SW480 (cell line): ENCODE data around the gene RBBP9.
"Not testable (repeated sequence)": the region's sequence is repeated elsewhere in the genome, so short reads cannot be mapped to it uniquely, and the experiment has no call there.

ENCODE experiments used
- DNase-seq: peaks from one replicate; pipeline ENCODE4 v3.0.0-alpha.2; 2016; ENCODE audit warnings: low spot score

RBBP9 gene

DNA sequence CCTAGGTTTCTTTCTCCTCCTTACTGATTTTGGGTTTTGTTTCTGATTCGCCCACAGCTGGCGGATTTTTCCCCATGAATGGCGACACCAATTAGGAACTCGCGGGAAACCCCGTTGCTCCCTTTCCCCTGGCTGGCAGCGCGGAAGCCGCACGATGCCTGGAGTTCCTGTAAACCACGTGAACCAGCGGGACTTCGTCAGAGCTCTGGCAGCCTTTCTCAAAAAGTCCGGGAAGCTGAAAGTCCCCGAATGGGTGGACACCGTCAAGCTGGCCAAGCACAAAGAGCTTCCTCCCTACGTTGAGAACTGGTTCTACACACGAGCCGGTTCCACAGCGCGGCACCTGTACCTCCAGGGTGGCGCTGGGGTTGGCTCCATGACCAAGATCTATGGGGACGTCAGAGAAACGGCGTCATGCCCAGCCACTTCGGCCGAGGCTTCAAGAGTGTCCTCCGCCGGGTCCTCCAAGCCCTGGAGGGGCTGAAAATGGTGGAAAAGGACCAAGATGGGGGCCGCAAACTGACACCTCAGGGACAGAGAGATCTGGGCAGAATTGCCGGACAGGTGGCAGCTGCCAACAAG, 7.5 kb upstream of the RBBP9 start:
- no peak for DNase-seq

DNA sequence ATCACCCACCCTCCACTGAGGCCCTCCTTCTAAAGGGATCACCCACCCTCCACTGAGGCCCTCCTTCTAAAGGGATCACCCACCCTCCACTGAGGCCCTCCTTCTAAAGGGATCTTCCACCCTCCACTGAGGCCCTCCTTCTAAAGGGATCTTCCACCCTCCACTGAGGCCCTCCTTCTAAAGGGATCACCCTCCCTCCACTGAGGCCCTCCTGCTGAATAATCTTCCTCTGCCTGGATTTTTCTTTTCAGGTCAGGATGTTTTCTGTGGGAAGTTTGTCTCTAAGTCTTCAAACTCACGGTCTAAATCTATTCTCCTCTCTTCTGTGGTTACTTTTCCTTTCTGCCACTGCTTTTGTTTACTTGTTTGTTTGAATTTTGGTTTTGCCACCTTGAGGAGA, 4.6 kb upstream of the RBBP9 start:
- DNase-seq = not testable (repeated sequence)

DNA sequence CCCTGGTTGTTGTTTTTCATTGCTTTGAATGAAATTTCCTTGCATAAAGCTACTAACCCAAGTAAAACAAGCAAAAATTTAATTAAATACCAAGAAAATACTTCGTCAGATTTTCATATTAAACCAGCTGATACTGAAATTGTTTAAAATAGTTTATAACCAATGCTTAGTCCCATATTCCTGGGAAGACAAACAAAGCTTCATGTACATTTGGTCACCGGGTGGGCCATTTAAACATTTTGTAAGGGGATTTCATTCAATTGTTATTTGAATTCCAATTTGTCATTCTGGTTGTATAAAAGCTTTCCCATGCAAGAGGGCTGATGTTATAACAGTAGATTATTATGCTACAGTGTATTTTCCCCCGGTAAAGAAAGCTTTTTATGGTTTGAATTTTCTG, 578 bp upstream of the RBBP9 start:
- no peak for DNase-seq

DNA sequence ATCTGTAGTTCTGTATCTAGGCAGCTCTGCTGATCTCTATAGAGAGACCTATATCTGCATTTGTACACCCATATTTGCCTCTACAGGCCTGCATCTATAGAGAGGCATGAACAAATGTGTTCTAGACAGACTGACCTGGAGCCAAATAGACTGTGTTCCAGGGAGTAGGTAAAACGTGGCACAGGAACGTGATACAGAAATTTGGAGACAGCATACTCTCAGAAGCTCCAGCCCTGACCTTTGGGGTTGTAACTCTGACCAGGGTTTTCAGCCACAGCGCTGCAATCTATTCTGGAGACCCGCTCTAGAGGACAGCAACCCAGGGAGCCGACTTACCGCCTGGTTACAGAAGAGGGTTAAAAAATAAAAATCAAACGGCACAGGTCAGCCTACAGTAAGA, 983 bp downstream of the RBBP9 start:
- DNase-seq = peak; percentile 16

DNA sequence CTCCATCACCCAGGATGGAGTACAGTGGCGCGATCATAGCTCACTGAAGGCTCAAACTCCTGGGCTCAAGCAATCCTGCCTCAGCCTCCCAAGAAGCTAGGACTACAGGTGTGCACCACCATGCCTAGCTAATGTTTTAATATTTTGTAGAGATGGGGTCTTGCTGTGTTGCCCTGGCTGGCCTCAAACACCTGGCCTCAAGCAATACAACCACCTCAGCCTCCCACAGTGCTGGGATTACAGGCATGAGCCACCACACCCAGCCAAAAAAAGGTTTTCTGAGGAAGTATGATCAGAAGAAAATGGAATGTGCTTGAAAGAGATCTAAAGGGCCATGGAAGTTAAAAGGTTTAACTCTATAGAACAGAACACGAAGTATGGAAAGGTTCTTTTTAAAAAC, 8.7 kb downstream of the RBBP9 start:
- DNase-seq = no peak

DNA sequence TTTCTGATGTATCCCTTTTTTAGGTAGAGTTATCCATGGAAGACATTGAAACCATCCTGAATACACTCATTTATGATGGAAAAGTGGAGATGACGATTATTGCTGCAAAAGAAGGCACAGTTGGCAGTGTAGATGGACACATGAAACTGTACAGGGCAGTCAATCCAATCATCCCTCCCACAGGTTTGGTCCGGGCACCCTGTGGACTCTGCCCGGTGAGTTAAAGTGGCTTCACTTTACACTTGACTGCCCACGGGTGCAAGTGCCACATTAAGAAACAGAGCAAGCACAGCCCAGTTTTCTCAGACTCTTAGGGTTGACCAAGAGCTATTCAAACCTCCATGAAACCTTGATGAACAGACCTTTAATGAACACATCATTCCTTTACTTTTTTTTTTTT, 15.4 kb downstream of the RBBP9 start:
- DNase-seq = no peak

DNA sequence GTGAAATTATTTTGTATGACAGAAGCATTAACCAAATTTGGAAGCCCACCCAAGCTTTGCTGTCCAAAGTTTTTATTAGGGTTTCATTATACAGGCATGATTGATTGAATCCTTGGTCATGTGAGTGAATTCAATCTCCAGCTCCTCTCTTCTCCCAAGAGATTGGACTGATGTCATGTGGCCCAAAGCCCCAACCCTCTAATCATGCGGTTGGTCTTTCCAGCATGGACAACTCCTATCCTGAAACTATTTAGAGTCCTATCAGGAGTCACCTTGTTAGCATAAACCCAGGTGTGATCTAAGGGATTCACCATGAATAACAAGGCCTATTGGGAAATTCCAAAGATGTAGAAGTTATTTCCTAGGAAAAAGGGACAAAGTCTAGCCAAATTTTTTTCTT, 19.2 kb downstream of the RBBP9 start:
- no peak for DNase-seq

DNA sequence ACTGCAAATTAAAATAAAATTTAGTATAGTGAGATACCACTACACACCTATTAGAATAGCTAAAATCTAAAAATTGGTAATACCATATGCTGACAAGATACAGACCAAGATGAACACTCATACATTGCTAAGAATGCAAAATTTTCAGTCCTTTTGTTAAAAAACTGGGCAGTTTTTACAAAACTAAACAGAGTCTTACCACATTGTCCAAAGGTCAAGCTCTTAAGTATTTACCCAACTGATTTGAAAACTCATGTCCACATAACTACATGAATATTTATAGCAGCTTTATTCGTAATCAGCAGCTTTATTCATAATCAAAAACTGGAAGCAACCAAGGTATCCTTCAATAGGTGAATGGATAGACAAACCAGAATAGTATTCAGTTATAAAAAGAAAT, 19.8 kb downstream of the RBBP9 start:
- no peak for DNase-seq

DNA sequence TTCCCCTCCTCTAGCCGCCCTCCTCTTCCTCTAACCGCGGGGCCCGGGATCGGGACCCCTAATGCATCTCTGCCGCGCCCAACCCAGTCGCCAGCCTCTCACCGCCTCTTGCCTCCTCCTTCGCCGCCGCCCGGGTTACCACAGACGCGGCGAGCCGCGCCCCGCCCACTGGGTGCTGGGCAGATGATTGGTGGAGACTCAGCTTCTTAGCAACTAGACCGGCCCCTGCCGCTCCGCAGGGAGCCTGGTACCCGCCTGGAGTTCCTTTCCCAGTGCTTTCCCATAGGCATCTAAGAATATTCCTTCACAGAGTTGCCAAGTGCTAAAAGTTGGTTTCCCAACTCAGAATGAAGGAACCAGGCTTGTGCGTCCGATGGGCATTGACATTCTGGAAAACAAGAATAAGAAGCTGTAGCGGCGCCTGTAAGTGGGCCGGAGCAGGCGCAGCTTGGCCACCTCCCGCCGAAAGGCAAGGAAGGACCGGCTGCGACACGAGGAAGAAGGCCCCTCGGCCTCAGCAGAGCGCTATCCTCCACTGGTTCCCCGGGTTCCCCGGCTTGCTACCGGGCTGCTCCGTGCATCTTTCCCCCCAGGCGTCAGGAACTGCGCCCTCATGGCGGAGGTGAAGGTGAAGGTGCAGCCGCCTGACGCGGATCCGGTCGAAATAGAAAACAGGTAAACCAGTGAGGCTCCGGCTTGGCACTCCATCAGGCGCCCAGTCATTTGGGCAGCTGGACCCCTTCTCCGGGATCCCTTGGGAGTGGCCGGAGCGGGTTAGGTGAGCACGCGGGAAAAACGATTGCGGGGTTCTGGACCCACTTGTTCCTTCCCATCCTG, 29.9 kb downstream of the RBBP9 start, which contains the start of the genes DZANK1 and POLR3F:
DZANK1 (minus strand) TSS at position 137 of the 837 bp plus-strand sequence. CDS start 1,672 bp downstream, outside the sequence.
POLR3F (plus strand) TSS at position 497 of the 837 bp plus-strand sequence; CDS start at position 614, 117 bp downstream.
- peak; percentile 95 for DNase-seq

DNA sequence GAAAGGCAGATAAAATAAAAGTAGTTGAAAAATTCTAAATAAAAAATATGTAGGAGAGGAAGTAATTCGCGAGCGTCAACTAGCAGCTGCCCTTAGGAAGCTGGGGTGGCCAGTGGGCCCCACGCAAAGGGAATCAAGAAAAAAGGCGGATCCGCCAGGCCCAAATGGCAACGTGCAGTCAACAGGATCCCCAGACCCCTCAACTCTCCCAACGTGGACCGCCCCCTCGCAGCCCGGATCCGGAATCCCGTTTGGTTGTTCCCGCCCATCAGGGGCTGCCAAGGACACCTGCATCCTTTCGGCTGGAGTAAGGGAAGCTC, 30.5 kb downstream of the RBBP9 start:
- DNase-seq = no peak

DNA sequence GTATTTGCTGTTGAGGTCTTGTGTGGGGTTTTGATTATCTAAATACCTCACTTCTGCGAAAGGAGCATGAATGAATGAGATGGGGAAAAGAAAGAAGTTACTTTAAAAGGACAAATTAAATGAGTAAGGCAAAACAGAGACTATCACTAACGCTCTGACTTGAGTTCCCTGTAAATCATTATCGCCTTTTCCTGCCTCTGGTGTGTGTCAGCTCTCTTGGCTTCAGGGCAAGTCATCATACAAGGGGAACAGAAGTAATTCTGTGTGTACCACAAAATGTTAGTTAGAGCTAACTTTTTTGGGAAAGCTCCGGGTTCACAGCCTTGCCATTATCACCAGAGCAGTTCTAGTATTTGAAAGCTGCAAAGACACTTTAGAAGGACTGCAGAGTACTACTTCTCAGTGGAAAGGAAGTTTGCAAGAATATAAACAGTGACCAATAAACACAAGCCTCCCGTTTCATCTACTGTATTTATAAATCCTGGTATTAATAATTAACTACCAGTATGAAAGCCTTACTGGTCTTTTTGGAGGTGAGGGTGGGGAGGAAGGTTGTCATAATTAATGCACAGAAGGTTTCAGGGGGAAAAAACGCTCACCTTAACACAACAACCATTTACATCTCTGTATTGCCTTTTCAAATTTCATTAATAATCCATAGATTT, 31.4 kb downstream of the RBBP9 start:
- no peak for DNase-seq

DNA sequence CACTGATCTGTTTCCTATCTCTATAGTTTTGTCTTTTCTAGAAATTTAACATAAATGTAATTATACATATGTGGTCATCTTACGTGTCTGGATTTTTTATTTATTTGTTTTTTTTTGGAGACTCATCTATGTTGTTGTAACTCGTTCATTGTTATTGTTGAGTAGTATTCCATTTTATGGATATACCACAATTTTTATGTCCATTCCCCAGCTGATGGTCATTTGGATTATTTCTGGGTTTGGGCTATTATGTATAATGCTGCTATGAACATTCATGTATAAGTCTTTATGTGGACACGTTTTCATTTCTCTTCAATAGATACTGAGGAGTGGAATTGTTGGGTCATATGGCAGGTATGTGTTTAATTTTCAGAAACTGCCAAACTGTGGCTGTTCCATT, 40.4 kb downstream of the RBBP9 start:
- no peak for DNase-seq

DNA sequence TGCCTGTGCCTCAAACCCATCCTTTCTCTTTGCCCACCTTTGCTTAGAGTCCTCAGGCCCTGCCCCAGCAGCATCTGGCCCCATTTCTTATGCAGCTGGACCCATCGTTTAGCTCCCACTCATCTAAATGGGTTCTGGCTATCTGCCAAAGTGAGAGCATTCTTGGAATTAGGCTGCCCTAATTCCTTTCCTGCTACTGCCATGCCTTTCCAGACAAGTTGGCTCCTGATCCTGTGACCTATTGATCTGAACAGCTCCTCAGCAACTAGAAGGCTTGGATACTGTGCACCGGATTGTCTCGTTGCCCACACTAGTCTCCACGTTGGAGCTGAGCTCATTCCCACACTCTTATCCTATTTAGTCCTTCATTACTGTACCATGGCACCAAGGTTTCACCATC, 53.1 kb downstream of the RBBP9 start:
- DNase-seq = no peak

DNA sequence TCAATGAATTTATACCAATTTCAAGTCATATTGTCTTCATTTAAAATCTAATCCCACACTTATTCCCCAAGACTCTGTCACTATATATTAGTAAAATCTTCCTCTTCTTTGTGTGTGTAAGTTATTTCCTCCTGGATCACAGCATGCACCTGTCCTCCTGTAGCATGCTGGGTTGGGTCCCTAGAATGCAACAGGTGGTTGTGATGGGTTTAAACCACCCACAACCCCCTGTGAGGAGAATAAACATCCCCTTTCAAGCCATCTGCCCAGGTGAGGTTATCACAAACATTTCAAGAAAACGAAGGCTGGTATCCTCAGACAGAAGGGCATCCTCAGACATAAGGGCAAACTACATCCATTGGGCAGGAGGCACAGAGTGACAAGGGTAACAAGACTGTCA, 56.6 kb downstream of the RBBP9 start:
- DNase-seq = no peak

DNA sequence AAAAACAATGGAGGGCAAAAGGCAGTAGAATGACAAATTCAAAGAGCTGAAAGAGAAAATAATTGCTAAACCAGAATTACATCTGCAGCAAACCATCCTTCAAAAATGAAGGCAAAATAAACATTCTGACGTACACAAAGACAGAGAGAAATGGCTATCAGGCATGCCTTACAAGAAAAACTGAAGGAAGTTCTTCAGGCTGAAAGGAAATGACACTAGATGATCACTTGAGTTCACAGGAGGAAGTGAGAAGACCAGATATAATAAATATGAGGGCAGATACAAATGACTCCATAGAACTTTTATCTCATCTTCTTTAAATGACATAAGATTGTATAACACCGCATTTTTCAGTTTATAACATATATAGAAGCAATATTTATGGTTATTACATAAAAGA, 60.2 kb downstream of the RBBP9 start:
- no peak for DNase-seq
